HepG2 (cell line): ENCODE data around the gene ADRM1. TPM values are rescaled to one million over a fixed set of nuclear protein-coding genes. Genes with fewer than 3 reads are reported as not detected.
A peak's percentile ranks its signal among the peaks of the same experiment; 100 is the strongest.

Source experiments
- AGO1 ChIP-seq: fragments of 200-400 bp; formaldehyde crosslinking; IDR thresholded peaks from 2 replicates; pipeline ENCODE4 v1.6.1; 2017; ENCODE audit warnings: mild to moderate bottlenecking, low read depth, low read length, moderate library complexity; ENCODE audit not compliant: poor library complexity, severe bottlenecking
- FUBP1 ChIP-seq: sonication (generic); formaldehyde crosslinking; IDR thresholded peaks from 2 replicates; pipeline ENCODE4 v1.5.1; 2020; ENCODE audit warnings: missing genetic modification reagents, mild to moderate bottlenecking, borderline replicate concordance
- GZF1 ChIP-seq: sonication (generic); formaldehyde crosslinking; IDR thresholded peaks from 2 replicates; pipeline ENCODE4 v1.5.1; 2020; ENCODE audit warnings: mild to moderate bottlenecking, missing genetic modification reagents
- HINFP ChIP-seq: sonication (generic); formaldehyde crosslinking; IDR thresholded peaks from 2 replicates; pipeline ENCODE4 v1.4.0; 2020; ENCODE audit warnings: low read depth, mild to moderate bottlenecking, missing genetic modification reagents
- KLF11 ChIP-seq: IDR thresholded peaks from 2 replicates; pipeline ENCODE4 v1.6.1; 2016; ENCODE audit warnings: missing compliant biosample characterization
- MTF2 ChIP-seq: sonication (generic); formaldehyde crosslinking; IDR thresholded peaks from 2 replicates; pipeline ENCODE4 v1.5.0; 2020; ENCODE audit warnings: missing genetic modification reagents, borderline replicate concordance
- POLR2A ChIP-seq, 2 experiments: IDR thresholded peaks; 2 replicates each; pipeline ENCODE4 v1.6.1; 2011; ENCODE audit warnings: low read depth in 2 of 2, low read length in 2 of 2, mild to moderate bottlenecking in 1 of 2, moderate library complexity in 1 of 2; ENCODE audit not compliant: insufficient read depth in 1 of 2
- POLR2G ChIP-seq: fragments of 200-400 bp; formaldehyde crosslinking; IDR thresholded peaks from 2 replicates; pipeline ENCODE4 v1.6.1; 2018; ENCODE audit warnings: mild to moderate bottlenecking, low read depth, low read length, moderate library complexity
- RBFOX2 ChIP-seq: fragments of 200-400 bp; formaldehyde crosslinking; IDR thresholded peaks from 2 replicates; pipeline ENCODE4 v1.6.1; 2017; ENCODE audit warnings: low read depth, mild to moderate bottlenecking, low read length
- REXO4 ChIP-seq: sonication (generic); formaldehyde crosslinking; IDR thresholded peaks from 2 replicates; pipeline ENCODE4 v1.8.0; 2022; ENCODE audit warnings: missing genetic modification reagents, mild to moderate bottlenecking, borderline replicate concordance
- RNF219 ChIP-seq: sonication (generic); formaldehyde crosslinking; IDR thresholded peaks from 2 replicates; pipeline ENCODE4 v1.5.0; 2020; ENCODE audit warnings: mild to moderate bottlenecking, missing genetic modification reagents
- TGIF2 ChIP-seq: IDR thresholded peaks from 2 replicates; pipeline ENCODE4 v1.6.1; 2016; ENCODE audit warnings: control low read depth, missing compliant biosample characterization
- UBTF ChIP-seq: sonication (generic); formaldehyde crosslinking; IDR thresholded peaks from 2 replicates; pipeline ENCODE4 v1.4.0; 2020; ENCODE audit warnings: mild to moderate bottlenecking, missing genetic modification reagents
- ZBTB33 ChIP-seq: sonication (generic); formaldehyde crosslinking; IDR thresholded peaks from 2 replicates; pipeline ENCODE4 v1.4.0; 2020; ENCODE audit warnings: missing genetic modification reagents
- ZKSCAN8 ChIP-seq: IDR thresholded peaks from 2 replicates; pipeline ENCODE4 v1.6.1; 2016; ENCODE audit warnings: borderline replicate concordance, missing genetic modification reagents, missing compliant biosample characterization
- ZNF333 ChIP-seq: sonication (generic); formaldehyde crosslinking; IDR thresholded peaks from 2 replicates; pipeline ENCODE4 v1.4.0; 2020; ENCODE audit warnings: mild to moderate bottlenecking, missing genetic modification reagents, borderline replicate concordance
- ZNF543 ChIP-seq: sonication (generic); formaldehyde crosslinking; IDR thresholded peaks from 2 replicates; pipeline ENCODE4 v1.4.0; 2020; ENCODE audit warnings: mild to moderate bottlenecking, missing genetic modification reagents
- ZNF768 ChIP-seq: sonication (generic); formaldehyde crosslinking; IDR thresholded peaks from 2 replicates; pipeline ENCODE4 v1.4.0; 2020; ENCODE audit warnings: missing genetic modification reagents
- ZSCAN22 ChIP-seq: sonication (generic); formaldehyde crosslinking; IDR thresholded peaks from 2 replicates; pipeline ENCODE4 v1.4.0; 2020; ENCODE audit warnings: mild to moderate bottlenecking, missing genetic modification reagents
- polyA plus RNA-seq, 8 experiments: library from polyadenylated mRNA; depleted of rRNA in 3 of 8; stranded (reverse) in 7 of 8; unstranded in 1 of 8; fragments of >200 nt; fragmentation: Illumina TruSeq in 4 of 8; extraction: Trizol in 4 of 8; gene quantifications; 2 replicates each; pipeline versions ENCODE4 v1.2.1 to v1.2.3, GENCODE V29; 2011 to 2016; ENCODE audit warnings: low read depth in 4 of 8, missing spikeins in 1 of 8, mixed read lengths in 1 of 8; ENCODE audit not compliant: insufficient read depth in 1 of 8
- total RNA-seq, 5 experiments: library from RNA; depleted of rRNA; stranded (reverse); fragments of >200 nt; fragmentation: Illumina TruSeq; extraction: Trizol; gene quantifications; 2 replicates each; pipeline ENCODE4 v1.2.3, GENCODE V29; 2016; ENCODE audit warnings: low read depth in 1 of 5

Gene ADRM1
- total and polyA plus RNA-seq, 2 of the 13 experiments (the other 11 are each of a cell fraction or from before 2014, with no cell fraction given), result 92.9 to 154 TPM

- TF ChIP-seq UBTF (CRISPR knock-in tag) (no peak), AGO1 (peak; percentile 47), ZNF543 (CRISPR knock-in tag) (peak; percentile 14; the same call in 1 of the 2 replicates), RBFOX2 (peak; percentile 79), TGIF2 (CRISPR knock-in tag) (no peak), MTF2 (CRISPR knock-in tag) (no peak), POLR2A (IDR thresholded peaks at IDR 0.05; ENCODE audit: insufficient read depth in 1 of 2, low read depth in 2 of 2, low read length in 2 of 2) (peak in 1 of 2 experiments; percentile 39; a peak in 1 of 4 replicates), ZNF333 (no peak), RNF219 (CRISPR knock-in tag) (no peak), POLR2G (peak; percentile 57; the same call in 1 of the 2 replicates), ZKSCAN8 (CRISPR knock-in tag) (no peak), ZSCAN22 (CRISPR knock-in tag) (no peak), HINFP (no peak), ZBTB33 (CRISPR knock-in tag) (peak; percentile 7; the same call in 1 of the 2 replicates), REXO4 (CRISPR knock-in tag) (no peak), ZNF768 (no peak; the same call in 1 of the 2 replicates), KLF11 (CRISPR knock-in tag) (no peak), GZF1 (CRISPR knock-in tag) (no peak), FUBP1 (CRISPR knock-in tag) (no peak)
Observed at GRCh38 chr20:62309198-62309944, 6.6 kb downstream of the ADRM1 start (continued).
